Measurements from ENCODE around the gene CMIP. TPM values are rescaled to one million over a fixed set of nuclear protein-coding genes. Genes with fewer than 3 reads are reported as not detected.

The CMIP gene
- total RNA-seq, 1 experiment from 2014 or later: 53.6 TPM

DNA sequence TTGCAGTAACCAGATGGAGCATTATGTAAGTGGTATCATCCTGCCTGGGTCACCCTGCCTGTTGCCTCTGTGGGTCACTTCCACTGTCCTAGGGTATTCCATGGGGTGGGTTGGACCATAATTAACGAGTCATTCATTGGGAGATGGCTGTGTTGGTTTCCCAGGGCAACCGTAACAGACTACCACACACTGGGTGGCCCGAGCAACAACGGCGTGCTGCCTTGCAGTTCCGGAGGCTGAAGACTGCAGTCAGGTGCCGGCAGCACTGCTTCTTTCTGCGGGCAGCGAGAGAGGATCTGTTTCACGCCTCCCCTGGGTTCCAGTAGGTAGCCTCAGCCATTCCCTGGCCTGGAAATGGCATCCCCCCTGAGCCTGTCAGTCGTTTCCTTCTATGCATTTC lies 28.9 kb upstream of the CMIP start:
- no peak for DNase-seq (ENCODE audit: unreplicated experiment)
- Mint-ChIP-seq H3K4me1 (ENCODE audit: insufficient read depth, unreplicated experiment) (no peaks in the 10 kb centered on the region), H3K27ac (ENCODE audit: low read depth, unreplicated experiment) (no peak overlapping the region), H3K4me3 (ENCODE audit: unreplicated experiment) (no peak overlapping the region), H3K27me3 (ENCODE audit: insufficient read depth, unreplicated experiment) (no peaks in the 10 kb centered on the region), H3K36me3 (ENCODE audit: insufficient read depth, unreplicated experiment) (no peaks in the 10 kb centered on the region), H3K9me3 (ENCODE audit: unreplicated experiment) (no peaks in the 10 kb centered on the region)
- CTCF ChIA-PET: interaction anchor here (1.0 kb wide), 1 partner anchor 13 kb away, joined by 3 read pairs; no protein-coding TSS in a partner anchor
- POLR2A ChIA-PET: no interaction called here
- no TSS peak for BruUV-seq (replicated peaks)
- intact Hi-C loops (cut with micrococcal nuclease): no loop called here
- TF ChIP-seq, protein P1, sequence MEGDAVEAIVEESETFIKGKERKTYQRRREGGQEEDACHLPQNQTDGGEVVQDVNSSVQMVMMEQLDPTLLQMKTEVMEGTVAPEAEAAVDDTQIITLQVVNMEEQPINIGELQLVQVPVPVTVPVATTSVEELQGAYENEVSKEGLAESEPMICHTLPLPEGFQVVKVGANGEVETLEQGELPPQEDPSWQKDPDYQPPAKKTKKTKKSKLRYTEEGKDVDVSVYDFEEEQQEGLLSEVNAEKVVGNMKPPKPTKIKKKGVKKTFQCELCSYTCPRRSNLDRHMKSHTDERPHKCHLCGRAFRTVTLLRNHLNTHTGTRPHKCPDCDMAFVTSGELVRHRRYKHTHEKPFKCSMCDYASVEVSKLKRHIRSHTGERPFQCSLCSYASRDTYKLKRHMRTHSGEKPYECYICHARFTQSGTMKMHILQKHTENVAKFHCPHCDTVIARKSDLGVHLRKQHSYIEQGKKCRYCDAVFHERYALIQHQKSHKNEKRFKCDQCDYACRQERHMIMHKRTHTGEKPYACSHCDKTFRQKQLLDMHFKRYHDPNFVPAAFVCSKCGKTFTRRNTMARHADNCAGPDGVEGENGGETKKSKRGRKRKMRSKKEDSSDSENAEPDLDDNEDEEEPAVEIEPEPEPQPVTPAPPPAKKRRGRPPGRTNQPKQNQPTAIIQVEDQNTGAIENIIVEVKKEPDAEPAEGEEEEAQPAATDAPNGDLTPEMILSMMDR (IDR thresholded peaks at IDR 0.05; ENCODE audit: unreplicated experiment): no peak

DNA sequence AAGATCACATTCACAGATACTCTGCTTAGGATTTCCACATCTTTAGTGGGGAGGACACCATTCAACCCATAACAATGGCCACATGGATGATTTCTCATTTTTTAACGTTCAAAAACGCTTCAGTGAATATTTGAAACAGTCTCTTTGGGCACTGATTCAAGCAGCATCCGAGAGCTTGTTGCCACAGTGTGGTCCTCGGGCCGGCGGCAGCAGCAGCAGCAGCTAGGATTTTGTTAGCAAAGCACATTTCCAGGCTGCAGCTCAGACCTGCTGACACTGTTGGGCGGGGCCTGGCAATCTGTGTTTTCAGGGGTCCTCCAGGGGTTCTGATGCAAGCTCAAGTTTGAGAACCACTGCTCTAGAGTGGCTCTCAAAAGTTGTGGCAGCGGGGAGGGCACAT lies 27.9 kb upstream of the CMIP start:
- no peaks in the 10 kb centered on the region for H3K27me3 Mint-ChIP-seq (ENCODE audit: insufficient read depth, unreplicated experiment)

DNA sequence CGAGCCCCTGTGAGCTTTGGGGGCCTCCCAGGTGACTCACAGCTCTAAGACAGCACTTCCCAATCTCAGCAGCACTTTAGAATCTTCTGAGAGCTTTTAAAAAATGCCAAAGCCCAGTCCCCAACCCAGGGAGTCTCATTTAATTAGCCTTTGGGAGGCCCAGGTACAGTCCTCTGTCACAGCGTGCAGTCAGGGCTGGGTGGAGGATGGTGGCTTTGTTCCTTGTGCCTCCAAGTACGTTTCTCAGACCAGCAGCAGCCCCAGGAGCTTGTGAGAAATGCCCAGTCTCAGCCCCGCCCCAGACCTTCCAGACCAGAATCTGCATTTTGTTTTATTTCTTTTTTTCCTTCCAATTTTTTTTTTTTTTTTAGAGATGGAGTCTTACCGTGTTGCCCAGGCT lies 27.4 kb upstream of the CMIP start:
- ChIA-PET CTCF (interaction anchor here (0.7 kb wide), 1 partner anchor 295 kb away, joined by 4 read pairs; no protein-coding TSS in a partner anchor), POLR2A (no interaction called here)
- Mint-ChIP-seq H3K27ac (ENCODE audit: low read depth, unreplicated experiment) (no peak overlapping the region), H3K27me3 (ENCODE audit: insufficient read depth, unreplicated experiment) (no peaks in the 10 kb centered on the region), H3K4me3 (ENCODE audit: unreplicated experiment) (no peak overlapping the region), H3K9me3 (ENCODE audit: unreplicated experiment) (no peaks in the 10 kb centered on the region), H3K4me1 (ENCODE audit: insufficient read depth, unreplicated experiment) (no peaks in the 10 kb centered on the region), H3K36me3 (ENCODE audit: insufficient read depth, unreplicated experiment) (no peaks in the 10 kb centered on the region)
- TF ChIP-seq, protein P1 (IDR thresholded peaks at IDR 0.05; ENCODE audit: unreplicated experiment): no peak
- no peak for DNase-seq (ENCODE audit: unreplicated experiment)
- no TSS peak for BruUV-seq (replicated peaks)
- intact Hi-C loops (cut with micrococcal nuclease): no loop called here

More for the DNA sequence above, 27.9 kb upstream of the CMIP start:
- Mint-ChIP-seq H3K9me3 (ENCODE audit: unreplicated experiment) (no peaks in the 10 kb centered on the region), H3K4me3 (ENCODE audit: unreplicated experiment) (no peak overlapping the region), H3K36me3 (ENCODE audit: insufficient read depth, unreplicated experiment) (no peaks in the 10 kb centered on the region), H3K27ac (ENCODE audit: low read depth, unreplicated experiment) (no peak overlapping the region), H3K4me1 (ENCODE audit: insufficient read depth, unreplicated experiment) (no peaks in the 10 kb centered on the region)
- CTCF ChIA-PET: interaction anchor here (0.7 to 1.0 kb wide), 2 partner anchors 14 to 295 kb away, joined by 3 to 4 read pairs; no protein-coding TSS in a partner anchor
- DNase-seq (ENCODE audit: unreplicated experiment): no peak
- POLR2A ChIA-PET: no interaction called here
- TF ChIP-seq, protein P1 (IDR thresholded peaks at IDR 0.05; ENCODE audit: unreplicated experiment): no peak
- intact Hi-C loops (cut with micrococcal nuclease): no loop called here
- no TSS peak for BruUV-seq (replicated peaks)

DNA sequence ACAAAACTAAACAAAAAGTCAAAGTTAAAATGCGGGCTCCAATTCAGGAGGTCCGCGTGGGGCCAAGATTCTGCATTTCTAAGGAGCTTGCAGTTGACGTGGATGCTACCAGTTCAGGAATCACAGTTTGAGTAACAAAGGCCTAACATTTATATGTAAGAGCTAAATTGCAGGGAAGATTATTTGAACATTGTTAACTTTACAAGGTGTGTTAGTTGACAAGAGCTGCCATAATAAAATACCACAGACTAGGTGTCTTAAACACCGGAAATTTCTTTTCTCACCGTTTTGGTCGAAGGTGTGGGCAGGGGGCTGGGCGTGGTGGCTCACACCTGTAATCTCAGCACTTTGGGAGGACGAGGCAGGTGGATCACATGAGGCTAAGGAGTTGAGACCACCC lies 24.8 kb upstream of the CMIP start:
- CTCF ChIA-PET: interaction anchor here (1.3 kb wide), 2 partner anchors 10 to 16 kb away, joined by 4 to 9 read pairs; no protein-coding TSS in a partner anchor
- H3K27ac Mint-ChIP-seq (ENCODE audit: low read depth, unreplicated experiment): no peak overlapping the region
- intact Hi-C loops (cut with micrococcal nuclease): no loop called here

More for the DNA sequence above, 24.8 kb upstream of the CMIP start:
- Mint-ChIP-seq H3K9me3 (ENCODE audit: unreplicated experiment) (no peaks in the 10 kb centered on the region), H3K4me1 (ENCODE audit: insufficient read depth, unreplicated experiment) (peaks cover 1% of the 10 kb centered on the region), H3K4me3 (ENCODE audit: unreplicated experiment) (no peak overlapping the region), H3K36me3 (ENCODE audit: insufficient read depth, unreplicated experiment) (peaks cover 9% of the 10 kb centered on the region), H3K27me3 (ENCODE audit: insufficient read depth, unreplicated experiment) (no peaks in the 10 kb centered on the region)
- BruUV-seq (replicated peaks): no TSS peak
- DNase-seq (ENCODE audit: unreplicated experiment): no peak
- POLR2A ChIA-PET: no interaction called here
- TF ChIP-seq, protein P1 (IDR thresholded peaks at IDR 0.05; ENCODE audit: unreplicated experiment): no peak
